Iris pigment epithelial cell (primary cell): ENCODE measurements around the gene SLC48A1.
A peak's percentile ranks its signal among the peaks of the same experiment; 100 is the strongest.

Experiments used
- DNase-seq: peaks from one replicate; pipeline ENCODE4 v3.0.0-alpha.2; 2011; ENCODE audit warnings: low read depth

The SLC48A1 gene

GRCh38 chr12:47828008-47828975, 55.3 kb downstream of the SLC48A1 start:
- DNase-seq = no peak

- peak; percentile 70 for DNase-seq
Measured at GRCh38 chr12:47828976-47829482, 56.0 kb downstream of the SLC48A1 start.

- no peak for DNase-seq
Measured at GRCh38 chr12:47829584-47829983, 56.5 kb downstream of the SLC48A1 start.
